PC-9 (cell line): Measurements from ENCODE around the gene ZCCHC10.

Experiments used
- EZH2 ChIP-seq: fragments of 200-600 bp; sonication (generic); IDR thresholded peaks from 2 replicates; pipeline ENCODE4 v1.8.0; 2017; ENCODE audit warnings: antibody characterized with exemption, low read depth
- TF ChIP-seq, protein P1 (sequence below): fragments of 200-600 bp; sonication (generic); conservative IDR thresholded peaks from 2 replicates; pipeline ENCODE4 v1.6.1; 2017; ENCODE audit warnings: mixed run types, antibody characterized with exemption, mild to moderate bottlenecking, moderate library complexity

DNA sequence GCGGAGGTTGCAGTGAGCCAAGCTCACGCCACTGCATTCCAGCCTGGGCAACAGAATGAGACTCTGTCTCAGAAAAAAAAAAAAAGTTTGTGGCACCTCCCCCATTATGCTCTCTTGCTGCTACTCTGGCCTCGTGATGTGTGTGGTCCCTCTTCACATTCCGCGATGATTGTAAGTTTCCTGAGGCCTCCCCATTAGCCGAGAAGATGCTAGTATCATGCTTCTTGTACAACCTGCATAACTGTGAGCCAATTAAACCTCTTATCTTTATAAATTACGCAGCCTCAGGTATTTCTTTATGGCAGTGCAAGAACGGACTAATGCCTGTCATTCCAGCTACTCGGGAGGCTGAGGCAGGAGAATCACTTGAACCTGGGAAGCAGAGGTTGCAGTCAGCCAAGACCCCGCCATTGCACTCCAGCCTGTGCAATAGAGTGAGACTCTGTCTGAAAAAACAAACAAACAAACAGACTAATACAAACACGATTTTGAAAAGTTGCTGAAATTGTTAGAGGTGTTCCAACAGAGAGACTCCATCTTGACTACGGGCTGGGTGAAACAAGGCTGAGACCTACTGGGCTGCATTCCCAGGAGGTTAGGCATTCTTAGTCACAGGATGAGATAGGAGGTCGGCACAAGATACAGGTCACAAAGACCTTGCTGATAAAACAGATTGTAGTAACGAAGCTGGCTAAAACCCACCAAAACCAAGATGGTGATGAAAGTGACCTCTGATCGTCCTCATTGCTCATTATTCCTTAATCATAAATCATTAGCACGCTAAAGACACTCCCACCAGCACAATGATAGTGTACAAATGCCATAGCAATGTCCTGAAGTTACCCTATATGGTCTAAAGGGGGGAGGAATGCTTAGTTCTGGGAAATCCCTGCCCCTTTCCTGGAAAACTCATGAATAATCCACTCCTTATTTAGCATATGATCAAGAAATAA, 54.6 kb downstream of the ZCCHC10 start:
- TF ChIP-seq, protein P1, sequence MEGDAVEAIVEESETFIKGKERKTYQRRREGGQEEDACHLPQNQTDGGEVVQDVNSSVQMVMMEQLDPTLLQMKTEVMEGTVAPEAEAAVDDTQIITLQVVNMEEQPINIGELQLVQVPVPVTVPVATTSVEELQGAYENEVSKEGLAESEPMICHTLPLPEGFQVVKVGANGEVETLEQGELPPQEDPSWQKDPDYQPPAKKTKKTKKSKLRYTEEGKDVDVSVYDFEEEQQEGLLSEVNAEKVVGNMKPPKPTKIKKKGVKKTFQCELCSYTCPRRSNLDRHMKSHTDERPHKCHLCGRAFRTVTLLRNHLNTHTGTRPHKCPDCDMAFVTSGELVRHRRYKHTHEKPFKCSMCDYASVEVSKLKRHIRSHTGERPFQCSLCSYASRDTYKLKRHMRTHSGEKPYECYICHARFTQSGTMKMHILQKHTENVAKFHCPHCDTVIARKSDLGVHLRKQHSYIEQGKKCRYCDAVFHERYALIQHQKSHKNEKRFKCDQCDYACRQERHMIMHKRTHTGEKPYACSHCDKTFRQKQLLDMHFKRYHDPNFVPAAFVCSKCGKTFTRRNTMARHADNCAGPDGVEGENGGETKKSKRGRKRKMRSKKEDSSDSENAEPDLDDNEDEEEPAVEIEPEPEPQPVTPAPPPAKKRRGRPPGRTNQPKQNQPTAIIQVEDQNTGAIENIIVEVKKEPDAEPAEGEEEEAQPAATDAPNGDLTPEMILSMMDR = no peak
- no peak for TF ChIP-seq EZH2
